ENCODE data around the gene EXOC3L4. TPM values are rescaled to one million over a fixed set of nuclear protein-coding genes. Genes with fewer than 3 reads are reported as not detected.

EXOC3L4 gene
- total and polyA plus RNA-seq, 2 donors (not counting 3 experiments of a cell fraction or from before 2014, with no cell fraction given), result not detected

- no peaks in the 10 kb centered on the region for H3K36me3 ChIP-seq (ENCODE audit: control insufficient read depth in 2 of 2, extremely low read depth in 1 of 2, insufficient read depth in 2 of 2, low read length in 2 of 2)
- no peak for DNase-seq (ENCODE audit: low read depth, low spot score)
- no peaks in the 10 kb centered on the region for H3K9me3 ChIP-seq (replicated peaks; ENCODE audit: control insufficient read depth, insufficient read depth, low read length)
- dilution Hi-C loops (cut with MboI; ENCODE audit: extremely low pct_ligation_motif_present, low sequenced_read_pairs) (no loop called here), intact Hi-C loops (cut with micrococcal nuclease) (no loop called here)
- no peak overlapping the region for H3K9ac ChIP-seq (replicated peaks; ENCODE audit: extremely low read depth, insufficient read depth, low read length)
- no peaks in the 10 kb centered on the region for H3K9me1 ChIP-seq (replicated peaks; ENCODE audit: control insufficient read depth, extremely low read depth, insufficient read depth, low read length)
- ChIA-PET POLR2A (no interaction called here), CTCF (no interaction called here)
- H3K27ac ChIP-seq (ENCODE audit: insufficient read depth, low read depth, low read length), result no peak overlapping the region
- no peaks in the 10 kb centered on the region for H4K20me1 ChIP-seq (replicated peaks; ENCODE audit: control insufficient read depth, extremely low read depth, insufficient read depth, low read length)
- FAIRE-seq, result peak; percentile 12
- H2AFZ ChIP-seq (ENCODE audit: low read depth, low read length), result no peak overlapping the region
- no peak for TF ChIP-seq POLR2AphosphoS5 (IDR thresholded peaks at IDR 0.05; ENCODE audit: insufficient read depth, low read depth, low read length)
- no peak for TF ChIP-seq MAX (IDR thresholded peaks at IDR 0.05; ENCODE audit: insufficient read depth, insufficient read length)
- TF ChIP-seq FOS (IDR thresholded peaks at IDR 0.05; ENCODE audit: borderline replicate concordance, insufficient read depth, low read length), result no peak
- TF ChIP-seq, protein P1, sequence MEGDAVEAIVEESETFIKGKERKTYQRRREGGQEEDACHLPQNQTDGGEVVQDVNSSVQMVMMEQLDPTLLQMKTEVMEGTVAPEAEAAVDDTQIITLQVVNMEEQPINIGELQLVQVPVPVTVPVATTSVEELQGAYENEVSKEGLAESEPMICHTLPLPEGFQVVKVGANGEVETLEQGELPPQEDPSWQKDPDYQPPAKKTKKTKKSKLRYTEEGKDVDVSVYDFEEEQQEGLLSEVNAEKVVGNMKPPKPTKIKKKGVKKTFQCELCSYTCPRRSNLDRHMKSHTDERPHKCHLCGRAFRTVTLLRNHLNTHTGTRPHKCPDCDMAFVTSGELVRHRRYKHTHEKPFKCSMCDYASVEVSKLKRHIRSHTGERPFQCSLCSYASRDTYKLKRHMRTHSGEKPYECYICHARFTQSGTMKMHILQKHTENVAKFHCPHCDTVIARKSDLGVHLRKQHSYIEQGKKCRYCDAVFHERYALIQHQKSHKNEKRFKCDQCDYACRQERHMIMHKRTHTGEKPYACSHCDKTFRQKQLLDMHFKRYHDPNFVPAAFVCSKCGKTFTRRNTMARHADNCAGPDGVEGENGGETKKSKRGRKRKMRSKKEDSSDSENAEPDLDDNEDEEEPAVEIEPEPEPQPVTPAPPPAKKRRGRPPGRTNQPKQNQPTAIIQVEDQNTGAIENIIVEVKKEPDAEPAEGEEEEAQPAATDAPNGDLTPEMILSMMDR (IDR thresholded peaks at IDR 0.05; ENCODE audit: extremely low read depth in 1 of 2, insufficient read depth in 1 of 2, low read depth in 1 of 2, low read length in 2 of 2), result no peak
- peaks cover 2% of the 10 kb centered on the region for H3K79me2 ChIP-seq (ENCODE audit: control insufficient read depth, insufficient read depth, low read length)
- no peak overlapping the region for H3K4me3 ChIP-seq (replicated peaks in 1 of 3; ENCODE audit: insufficient read depth in 1 of 3, low read depth in 1 of 3, low read length in 3 of 3)
- no peaks in the 10 kb centered on the region for H3K27me3 ChIP-seq (ENCODE audit: control insufficient read depth in 2 of 2, insufficient read depth in 2 of 2, low read length in 2 of 2)
- peaks cover 17% of the 10 kb centered on the region for H3K4me1 ChIP-seq (ENCODE audit: control insufficient read depth, extremely low read depth, insufficient read depth, low read length)
- BruUV-seq (replicated peaks), result no TSS peak
- H3K4me2 ChIP-seq (ENCODE audit: insufficient read depth, low read length), result no peak overlapping the region
These were observed 33.0 kb upstream of the EXOC3L4 start for GRCh38 chr14:103061482-103061976.

- CTCF ChIA-PET, result no interaction called here
- Histone ChIP-seq H3K27ac (ENCODE audit: insufficient read depth, low read depth, low read length) (no peak overlapping the region), H3K4me1 (ENCODE audit: control insufficient read depth, extremely low read depth, insufficient read depth, low read length) (peaks cover 22% of the 10 kb centered on the region), H3K4me3 (replicated peaks in 1 of 3; ENCODE audit: insufficient read depth in 1 of 3, low read depth in 1 of 3, low read length in 3 of 3) (no peak overlapping the region), H3K9ac (replicated peaks; ENCODE audit: extremely low read depth, insufficient read depth, low read length) (no peak overlapping the region), H3K79me2 (ENCODE audit: control insufficient read depth, insufficient read depth, low read length) (no peaks in the 10 kb centered on the region), H2AFZ (ENCODE audit: low read depth, low read length) (no peak overlapping the region), H3K4me2 (ENCODE audit: insufficient read depth, low read length) (no peak overlapping the region), H3K9me1 (replicated peaks; ENCODE audit: control insufficient read depth, extremely low read depth, insufficient read depth, low read length) (no peaks in the 10 kb centered on the region), H4K20me1 (replicated peaks; ENCODE audit: control insufficient read depth, extremely low read depth, insufficient read depth, low read length) (no peaks in the 10 kb centered on the region), H3K9me3 (replicated peaks; ENCODE audit: control insufficient read depth, insufficient read depth, low read length) (no peaks in the 10 kb centered on the region), H3K27me3 (ENCODE audit: control insufficient read depth in 2 of 2, insufficient read depth in 2 of 2, low read length in 2 of 2) (no peaks in the 10 kb centered on the region), H3K36me3 (ENCODE audit: control insufficient read depth in 2 of 2, extremely low read depth in 1 of 2, insufficient read depth in 2 of 2, low read length in 2 of 2) (no peaks in the 10 kb centered on the region)
- intact Hi-C loops (cut with micrococcal nuclease) (no loop called here), dilution Hi-C loops (cut with MboI; ENCODE audit: extremely low pct_ligation_motif_present, low sequenced_read_pairs) (no loop called here)
- FAIRE-seq, result no peak
- TF ChIP-seq MAX (IDR thresholded peaks at IDR 0.05; ENCODE audit: insufficient read depth, insufficient read length), result no peak
- TF ChIP-seq EZH2 (IDR thresholded peaks at IDR 0.05; ENCODE audit: borderline replicate concordance, low read depth, low read length, severe bottlenecking), result no peak
- TF ChIP-seq, protein P1 (IDR thresholded peaks at IDR 0.05; ENCODE audit: extremely low read depth in 1 of 2, insufficient read depth in 1 of 2, low read depth in 1 of 2, low read length in 2 of 2), result no peak
- TF ChIP-seq GATA2 (IDR thresholded peaks at IDR 0.05; ENCODE audit: insufficient read depth, insufficient read length, low read depth, low read length), result no peak
- no peak for TF ChIP-seq POLR2A (IDR thresholded peaks at IDR 0.05; ENCODE audit: low read depth, low read length)
- no peak for TF ChIP-seq JUN (IDR thresholded peaks at IDR 0.05; ENCODE audit: borderline replicate concordance, insufficient read depth, insufficient read length, low read depth)
- no peak for DNase-seq (ENCODE audit: low read depth, low spot score)
- POLR2A ChIA-PET, result no interaction called here
- no TSS peak for BruUV-seq (replicated peaks)
These were observed 30.1 kb upstream of the EXOC3L4 start for GRCh38 chr14:103064436-103064835.
